HS-5 (cell line): ENCODE measurements around the gene PTGES2.
"Not testable (repeated sequence)": the region's sequence is repeated elsewhere in the genome, so short reads cannot be mapped to it uniquely, and the experiment has no call there.

Experiments used
- DNase-seq: peaks from one replicate; pipeline ENCODE4 v3.0.0-alpha.2; 2012; ENCODE audit warnings: low read depth

Gene PTGES2

GRCh38 chr9:128136816-128137793, 9.6 kb upstream of the PTGES2 start:
- DNase-seq, result peak; percentile 59

- DNase-seq, result not testable (repeated sequence)
These were observed 8.0 kb upstream of the PTGES2 start for GRCh38 chr9:128135561-128135960.

- not testable (repeated sequence) for DNase-seq
These were observed 4.6 kb upstream of the PTGES2 start for GRCh38 chr9:128132139-128132538.

- DNase-seq, result not testable (repeated sequence)
These were observed 3.8 kb upstream of the PTGES2 start for GRCh38 chr9:128131346-128131745.

- DNase-seq, result not testable (repeated sequence)
These were observed 3.1 kb upstream of the PTGES2 start for GRCh38 chr9:128130651-128131050.

GRCh38 chr9:128129976-128130590, 2.6 kb upstream of the PTGES2 start:
- DNase-seq, result not testable (repeated sequence)

- no peak for DNase-seq
These were observed 1.5 kb upstream of the PTGES2 start for GRCh38 chr9:128128836-128129590.

GRCh38 chr9:128127990-128128835, 684 bp upstream of the PTGES2 start:
- peak; percentile 85 for DNase-seq

- no peak for DNase-seq
These were observed 1.8 kb downstream of the PTGES2 start for GRCh38 chr9:128125580-128126354.

- no peak for DNase-seq
These were observed 2.5 kb downstream of the PTGES2 start for GRCh38 chr9:128124873-128125579.

GRCh38 chr9:128124451-128124850, 3.1 kb downstream of the PTGES2 start:
- DNase-seq, result no peak

- DNase-seq, result no peak
These were observed 4.0 kb downstream of the PTGES2 start for GRCh38 chr9:128123451-128124080.

GRCh38 chr9:128122809-128123175, 4.7 kb downstream of the PTGES2 start:
- DNase-seq, result no peak

- DNase-seq, result no peak
These were observed 5.4 kb downstream of the PTGES2 start for GRCh38 chr9:128121924-128122808.

GRCh38 chr9:128121466-128121810, 6.1 kb downstream of the PTGES2 start:
- DNase-seq, result no peak

GRCh38 chr9:128120741-128121465, 6.6 kb downstream of the PTGES2 start:
- DNase-seq, result no peak

- DNase-seq, result no peak
These were observed 7.3 kb downstream of the PTGES2 start for GRCh38 chr9:128120061-128120740.
